Upper lobe of right lung (tissue), 1 donor: ENCODE measurements around the gene PPP1R16B. TPM values are rescaled to one million over a fixed set of nuclear protein-coding genes. Genes with fewer than 3 reads are reported as not detected.

Experiments
- ATAC-seq: fragments of 200-7000 bp; cut with Tn5 transposase; one replicate; pipeline ENCODE4 v1.9.1; 2020; ENCODE audit warnings: mild to moderate bottlenecking, moderate library complexity
- DNase-seq: peaks from one replicate; pipeline ENCODE4 v3.0.0-alpha.2; 2020
- H3K27ac ChIP-seq: fragments of 200-600 bp; one replicate; pipeline ENCODE4 v1.8.0; 2022
- H3K27me3 ChIP-seq: fragments of 200-600 bp; one replicate; pipeline ENCODE4 v1.8.0; 2022; ENCODE audit warnings: mild to moderate bottlenecking
- H3K36me3 ChIP-seq: fragments of 200-600 bp; one replicate; pipeline ENCODE4 v1.8.0; 2022
- H3K4me1 ChIP-seq: fragments of 200-600 bp; one replicate; pipeline ENCODE4 v1.8.0; 2022
- H3K4me3 ChIP-seq: fragments of 200-600 bp; one replicate; pipeline ENCODE4 v1.8.0; 2022; ENCODE audit warnings: mild to moderate bottlenecking
- H3K9me3 ChIP-seq: fragments of 200-600 bp; one replicate; pipeline ENCODE4 v1.8.0; 2022
- intact Hi-C: fragments of 100-400 bp; cut with DNase I; formaldehyde crosslinking; loops from one replicate; pipeline ENCODE4 v1.11.0; 2022
- total RNA-seq: library from RNA; stranded (reverse); fragmentation: NEBNext Ultra II Directional; extraction: Animal tissue kit (Norgen Biotek cat#: 25700); gene quantifications from one replicate; pipeline ENCODE4 v1.2.1, GENCODE V29; 2021
- TF ChIP-seq, protein P1 (sequence below): fragments of 200-600 bp; IDR thresholded peaks from one replicate; pipeline ENCODE4 v1.8.0; 2022; ENCODE audit warnings: antibody characterized with exemption
- donor health status: DM: no; HTN: yes; CAD: no; lungs with severe emphysema.

Gene PPP1R16B
- total RNA-seq, 1 donor from 2014 or later = 22.1 TPM

DNA sequence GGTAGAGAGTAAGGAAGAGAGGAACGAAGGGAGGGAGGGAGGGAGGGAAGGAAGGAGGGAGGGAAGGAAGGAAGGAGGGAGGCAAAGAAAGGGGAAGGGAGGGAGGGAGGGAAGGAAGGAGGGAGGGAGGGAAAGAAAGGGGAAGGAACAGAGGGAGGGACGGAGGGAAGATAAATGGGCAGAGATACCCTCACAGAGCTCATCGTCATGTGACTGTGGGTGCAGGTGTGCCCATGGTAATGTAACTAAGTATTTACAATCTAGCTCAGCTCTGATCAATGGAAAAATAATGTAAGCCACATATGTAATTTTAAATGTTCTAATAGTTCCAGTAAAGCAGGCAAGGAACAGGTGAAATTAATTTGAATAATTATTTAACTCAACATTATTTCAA, 66.1 kb downstream of the PPP1R16B start:
- Histone ChIP-seq H3K27me3 (no peaks in the 10 kb centered on the region), H3K4me3 (no peak overlapping the region), H3K9me3 (no peaks in the 10 kb centered on the region), H3K4me1 (peaks cover 36% of the 10 kb centered on the region), H3K36me3 (no peaks in the 10 kb centered on the region), H3K27ac (no peak overlapping the region)
- TF ChIP-seq, protein P1, sequence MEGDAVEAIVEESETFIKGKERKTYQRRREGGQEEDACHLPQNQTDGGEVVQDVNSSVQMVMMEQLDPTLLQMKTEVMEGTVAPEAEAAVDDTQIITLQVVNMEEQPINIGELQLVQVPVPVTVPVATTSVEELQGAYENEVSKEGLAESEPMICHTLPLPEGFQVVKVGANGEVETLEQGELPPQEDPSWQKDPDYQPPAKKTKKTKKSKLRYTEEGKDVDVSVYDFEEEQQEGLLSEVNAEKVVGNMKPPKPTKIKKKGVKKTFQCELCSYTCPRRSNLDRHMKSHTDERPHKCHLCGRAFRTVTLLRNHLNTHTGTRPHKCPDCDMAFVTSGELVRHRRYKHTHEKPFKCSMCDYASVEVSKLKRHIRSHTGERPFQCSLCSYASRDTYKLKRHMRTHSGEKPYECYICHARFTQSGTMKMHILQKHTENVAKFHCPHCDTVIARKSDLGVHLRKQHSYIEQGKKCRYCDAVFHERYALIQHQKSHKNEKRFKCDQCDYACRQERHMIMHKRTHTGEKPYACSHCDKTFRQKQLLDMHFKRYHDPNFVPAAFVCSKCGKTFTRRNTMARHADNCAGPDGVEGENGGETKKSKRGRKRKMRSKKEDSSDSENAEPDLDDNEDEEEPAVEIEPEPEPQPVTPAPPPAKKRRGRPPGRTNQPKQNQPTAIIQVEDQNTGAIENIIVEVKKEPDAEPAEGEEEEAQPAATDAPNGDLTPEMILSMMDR = no peak
- ATAC-seq = no peak
- intact Hi-C loops = no loop called here
- no peak for DNase-seq

- no peak for ATAC-seq
- Histone ChIP-seq H3K36me3 (no peaks in the 10 kb centered on the region), H3K27ac (peak overlapping the region; percentile 24), H3K4me3 (no peak overlapping the region), H3K27me3 (no peaks in the 10 kb centered on the region), H3K4me1 (peaks cover 37% of the 10 kb centered on the region), H3K9me3 (no peaks in the 10 kb centered on the region)
- TF ChIP-seq, protein P1 = no peak
- intact Hi-C loops = no loop called here
- no peak for DNase-seq
Observed at GRCh38 chr20:38872036-38872435, 66.5 kb downstream of the PPP1R16B start.

GRCh38 chr20:38872491-38873049, 67.1 kb downstream of the PPP1R16B start:
- Histone ChIP-seq H3K36me3 (no peaks in the 10 kb centered on the region), H3K27me3 (no peaks in the 10 kb centered on the region), H3K27ac (peak overlapping the region; percentile 71), H3K4me3 (no peak overlapping the region), H3K9me3 (no peaks in the 10 kb centered on the region), H3K4me1 (peaks cover 39% of the 10 kb centered on the region)
- no peak for DNase-seq
- no peak for ATAC-seq
- TF ChIP-seq, protein P1 = no peak
- intact Hi-C loops = no loop called here

DNA sequence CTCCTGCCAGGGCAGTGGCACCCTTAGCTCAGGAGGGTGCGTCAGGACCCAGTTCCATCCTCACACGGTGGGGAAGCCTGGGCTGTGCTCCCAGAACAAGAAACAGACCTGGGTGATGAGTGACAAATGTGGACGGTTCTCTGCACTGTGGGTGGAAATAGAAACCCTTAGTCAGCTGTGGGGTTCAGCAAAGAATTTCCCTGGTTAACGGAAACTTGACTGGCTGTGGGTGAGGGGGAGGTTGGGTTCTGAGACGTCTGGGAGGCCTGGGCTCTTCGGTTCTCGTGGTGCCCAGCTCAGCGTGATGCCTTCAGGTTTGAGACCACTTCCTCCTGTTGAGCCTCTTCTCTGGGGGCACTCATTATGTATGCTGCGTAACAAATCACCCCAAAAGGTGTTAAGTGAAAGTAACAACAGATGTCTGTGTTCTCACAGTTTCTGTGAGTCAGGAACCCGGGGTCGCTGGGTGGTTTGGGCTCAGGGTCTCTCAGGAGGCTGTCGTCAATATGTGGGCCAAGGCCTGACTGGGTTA, 67.6 kb downstream of the PPP1R16B start:
- H3K4me1 ChIP-seq = peaks cover 40% of the 10 kb centered on the region
- H3K27ac ChIP-seq = peak overlapping the region; percentile 71
- TF ChIP-seq, protein P1 = no peak
- ATAC-seq = peak; percentile 53
- H3K4me3 ChIP-seq = no peak overlapping the region
- no peaks in the 10 kb centered on the region for H3K36me3 ChIP-seq
- H3K9me3 ChIP-seq = no peaks in the 10 kb centered on the region
- no peaks in the 10 kb centered on the region for H3K27me3 ChIP-seq
- intact Hi-C loops = no loop called here
- no peak for DNase-seq

DNA sequence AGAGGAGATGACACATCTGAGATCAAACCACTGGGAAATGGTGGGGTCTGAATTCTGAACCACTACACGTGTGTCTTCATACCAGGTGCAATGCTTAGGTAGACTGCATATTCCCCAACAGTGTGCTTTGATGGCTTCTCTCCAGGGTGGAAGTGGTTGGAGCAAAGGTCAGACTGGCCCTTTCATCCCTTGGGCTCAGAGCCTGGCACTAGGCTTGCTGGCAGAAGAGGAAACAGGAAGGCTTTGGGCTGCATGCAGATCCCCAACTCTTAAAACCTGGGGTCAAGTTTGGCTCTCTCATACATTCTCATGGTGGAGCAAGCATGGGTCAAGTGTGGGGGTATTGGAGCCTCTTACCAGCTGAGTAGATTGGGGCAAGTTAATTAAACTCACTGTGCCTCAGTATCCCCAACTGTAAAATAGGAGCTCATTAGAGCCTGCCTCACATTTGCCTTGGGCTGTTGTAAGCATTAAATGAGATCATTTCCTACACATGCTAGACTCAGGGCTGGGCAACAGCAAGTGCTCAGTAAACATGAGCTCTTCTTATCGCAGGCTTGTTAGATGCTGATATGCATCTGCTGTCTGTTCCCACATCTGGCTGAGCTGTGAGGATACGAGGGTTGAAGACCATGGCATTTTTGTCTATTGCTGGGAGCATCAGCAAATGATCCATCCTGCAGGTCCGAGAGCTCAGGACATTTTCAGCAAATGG, 69.1 kb downstream of the PPP1R16B start:
- H3K36me3 ChIP-seq = no peaks in the 10 kb centered on the region
- DNase-seq = no peak
- H3K27me3 ChIP-seq = no peaks in the 10 kb centered on the region
- H3K9me3 ChIP-seq = no peaks in the 10 kb centered on the region
- TF ChIP-seq, protein P1 = no peak
- peak; percentile 21 for ATAC-seq
- no peak overlapping the region for H3K4me3 ChIP-seq
- intact Hi-C loops = no loop called here
- peaks cover 40% of the 10 kb centered on the region for H3K4me1 ChIP-seq
- H3K27ac ChIP-seq = peak overlapping the region; percentile 71
